Tibial nerve (tissue), 4 donors: ENCODE data around the gene SNN.

Experiments used
- EP300 ChIP-seq, 2 donors: sonication (generic); formaldehyde crosslinking; IDR thresholded peaks; one replicate each; pipeline ENCODE4 v1.6.1; 2017; ENCODE audit warnings: antibody characterized with exemption in 2 of 2, mild to moderate bottlenecking in 1 of 2
- POLR2A ChIP-seq, 2 donors: fragments of 450-650 bp; IDR thresholded peaks; one replicate each; pipeline ENCODE4 v1.6.1; 2017; ENCODE audit warnings: antibody characterized with exemption in 2 of 2, mild to moderate bottlenecking in 2 of 2, moderate library complexity in 2 of 2
- TF ChIP-seq, protein P1 (sequence below), 5 experiments: fragments of 200-600 bp in 3 of 5; fragments of 450-650 bp in 2 of 5; sonication (generic) in 3 of 5; IDR thresholded peaks; one replicate each; pipeline ENCODE4 v1.5.1; 2016 to 2019; ENCODE audit warnings: antibody characterized with exemption in 5 of 5, mild to moderate bottlenecking in 3 of 5, moderate library complexity in 2 of 5

DNA sequence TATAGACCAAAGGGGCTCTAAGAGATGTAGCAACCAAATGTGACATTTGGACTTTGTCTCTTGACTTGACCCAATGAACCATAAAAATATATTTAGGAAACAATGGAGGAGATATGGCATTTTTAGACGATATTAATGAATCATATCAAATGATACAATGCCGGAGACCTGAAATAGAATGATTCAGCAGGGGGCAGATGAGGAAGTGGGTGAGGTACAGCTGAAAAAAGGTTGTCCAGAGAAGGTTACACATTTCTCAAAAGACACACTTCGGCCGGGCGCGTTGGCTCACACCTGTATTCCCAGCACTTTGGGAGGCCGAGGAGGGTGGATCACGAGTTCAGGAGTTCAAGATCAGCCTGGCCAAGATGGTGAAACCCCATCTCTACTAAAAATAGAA lies 16.5 kb upstream of the SNN start:
- TF ChIP-seq EP300 (IDR thresholded peaks at IDR 0.05) = no peak
- TF ChIP-seq, protein P1, sequence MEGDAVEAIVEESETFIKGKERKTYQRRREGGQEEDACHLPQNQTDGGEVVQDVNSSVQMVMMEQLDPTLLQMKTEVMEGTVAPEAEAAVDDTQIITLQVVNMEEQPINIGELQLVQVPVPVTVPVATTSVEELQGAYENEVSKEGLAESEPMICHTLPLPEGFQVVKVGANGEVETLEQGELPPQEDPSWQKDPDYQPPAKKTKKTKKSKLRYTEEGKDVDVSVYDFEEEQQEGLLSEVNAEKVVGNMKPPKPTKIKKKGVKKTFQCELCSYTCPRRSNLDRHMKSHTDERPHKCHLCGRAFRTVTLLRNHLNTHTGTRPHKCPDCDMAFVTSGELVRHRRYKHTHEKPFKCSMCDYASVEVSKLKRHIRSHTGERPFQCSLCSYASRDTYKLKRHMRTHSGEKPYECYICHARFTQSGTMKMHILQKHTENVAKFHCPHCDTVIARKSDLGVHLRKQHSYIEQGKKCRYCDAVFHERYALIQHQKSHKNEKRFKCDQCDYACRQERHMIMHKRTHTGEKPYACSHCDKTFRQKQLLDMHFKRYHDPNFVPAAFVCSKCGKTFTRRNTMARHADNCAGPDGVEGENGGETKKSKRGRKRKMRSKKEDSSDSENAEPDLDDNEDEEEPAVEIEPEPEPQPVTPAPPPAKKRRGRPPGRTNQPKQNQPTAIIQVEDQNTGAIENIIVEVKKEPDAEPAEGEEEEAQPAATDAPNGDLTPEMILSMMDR (IDR thresholded peaks at IDR 0.05) = no peak
- no peak for TF ChIP-seq POLR2A (IDR thresholded peaks at IDR 0.05)
